ENCODE data around the gene HDAC4.
A peak's percentile ranks its signal among the peaks of the same experiment; 100 is the strongest.

HDAC4 gene

GRCh38 chr2:239061824-239062570, 338.8 kb downstream of the HDAC4 start:
- DNase-seq (ENCODE audit: low spot score) = no peak

GRCh38 chr2:239061121-239061666, 339.6 kb downstream of the HDAC4 start:
- DNase-seq (ENCODE audit: low spot score) = no peak

GRCh38 chr2:239060676-239061075, 340.1 kb downstream of the HDAC4 start:
- no peak for DNase-seq (ENCODE audit: low spot score)

- no peak for DNase-seq (ENCODE audit: low spot score)
Observed at GRCh38 chr2:239059854-239060253, 341.0 kb downstream of the HDAC4 start.

- no peak for DNase-seq (ENCODE audit: low spot score)
Observed at GRCh38 chr2:239058766-239059165, 342.1 kb downstream of the HDAC4 start.

- DNase-seq (ENCODE audit: low spot score) = no peak
Observed at GRCh38 chr2:239057533-239057932, 343.3 kb downstream of the HDAC4 start.

- DNase-seq (ENCODE audit: low spot score) = no peak
Observed at GRCh38 chr2:239056611-239057010, 344.2 kb downstream of the HDAC4 start.

- no peak for DNase-seq (ENCODE audit: low spot score)
Observed at GRCh38 chr2:239055756-239056493, 344.9 kb downstream of the HDAC4 start.

- DNase-seq (ENCODE audit: low spot score) = no peak
Observed at GRCh38 chr2:239054921-239055320, 345.9 kb downstream of the HDAC4 start.

GRCh38 chr2:239053801-239054503, 346.9 kb downstream of the HDAC4 start:
- DNase-seq (ENCODE audit: low spot score) = no peak

- no peak for DNase-seq (ENCODE audit: low spot score)
Observed at GRCh38 chr2:239052798-239053665, 347.8 kb downstream of the HDAC4 start.

- no peak for DNase-seq (ENCODE audit: low spot score)
Observed at GRCh38 chr2:239051891-239052445, 348.9 kb downstream of the HDAC4 start.

- no peak for DNase-seq (ENCODE audit: low spot score)
Observed at GRCh38 chr2:239050252-239050649, 350.6 kb downstream of the HDAC4 start.

- DNase-seq (ENCODE audit: low spot score) = peak; percentile 73
Observed at GRCh38 chr2:239049421-239050251, 351.2 kb downstream of the HDAC4 start.

- no peak for DNase-seq (ENCODE audit: low spot score)
Observed at GRCh38 chr2:239048736-239049135, 352.1 kb downstream of the HDAC4 start.

- no peak for DNase-seq (ENCODE audit: low spot score)
Observed at GRCh38 chr2:239047861-239048260, 353.0 kb downstream of the HDAC4 start.

GRCh38 chr2:239047420-239047819, 353.4 kb downstream of the HDAC4 start:
- DNase-seq (ENCODE audit: low spot score) = no peak

- DNase-seq (ENCODE audit: low spot score) = no peak
Observed at GRCh38 chr2:239046822-239047221, 354.0 kb downstream of the HDAC4 start.

- DNase-seq (ENCODE audit: low spot score) = no peak
Observed at GRCh38 chr2:239044336-239044735, 356.5 kb downstream of the HDAC4 start.

- DNase-seq (ENCODE audit: low spot score) = no peak
Observed at GRCh38 chr2:239043326-239043725, 357.5 kb downstream of the HDAC4 start.

Measured in AG08396 (cell line).